Activated CD4-positive, alpha-beta T cell treated with anti-CD3 and anti-CD28 coated beads, Interleukin-2, amount 50 U/mL, for 1 hour (primary cell): ENCODE results near the gene TSPYL1.
"Not testable (repeated sequence)": the region's sequence is repeated elsewhere in the genome, so short reads cannot be mapped to it uniquely, and the experiment has no call there.

Experiments used
- DNase-seq: peaks from one replicate; pipeline ENCODE4 v3.0.0-alpha.2; 2020

Gene TSPYL1

DNA sequence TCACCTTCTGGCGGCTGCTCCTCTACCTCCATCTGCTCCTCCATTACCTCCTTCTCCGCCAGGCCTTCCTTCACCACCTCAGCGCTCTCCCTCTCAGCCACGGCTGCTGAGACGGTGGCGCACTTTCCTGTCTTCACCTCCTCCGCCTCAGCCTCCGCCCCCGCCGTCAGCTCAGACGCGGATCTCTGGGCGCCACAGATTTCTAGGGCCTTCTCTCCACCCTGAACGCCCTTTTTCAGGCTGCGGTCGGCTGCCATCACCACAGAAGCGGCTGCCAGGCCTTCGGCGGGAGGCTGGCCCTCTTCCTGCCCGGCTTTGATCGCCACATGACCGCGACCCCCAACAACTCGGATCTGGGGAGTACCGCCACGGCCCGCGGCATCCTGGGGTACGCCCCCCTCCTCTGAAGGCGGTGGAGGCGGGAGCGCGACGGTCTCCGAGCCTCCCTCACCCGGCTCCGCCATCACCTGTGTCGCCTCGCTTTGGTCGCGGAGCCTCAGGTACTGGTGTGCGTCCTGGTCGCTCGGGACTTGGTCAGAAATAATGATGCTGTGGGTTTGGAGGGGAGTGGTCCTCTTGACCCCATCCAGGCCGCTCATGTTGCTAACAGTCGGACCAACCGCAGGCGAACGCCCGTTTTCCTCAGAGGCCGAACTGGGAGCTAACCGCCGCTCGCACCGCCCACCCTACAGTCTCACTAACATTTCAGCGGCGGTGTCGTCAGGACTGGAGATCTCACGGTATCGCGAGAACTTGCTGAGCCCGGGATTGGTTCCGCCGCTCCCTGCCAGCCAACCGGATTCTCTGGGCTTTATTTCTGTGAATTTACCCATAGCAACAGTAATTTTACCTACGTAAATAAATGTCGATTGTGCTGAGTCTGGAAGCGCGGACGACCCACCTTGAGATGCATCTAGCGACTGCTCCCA is at the start of gene TSPYL1:
Gene TSPYL1, minus strand, starts transcription at position 699 of the 929 bp plus-strand sequence. Its CDS starts 100 bp downstream, at position 599.
- peak; percentile 92 for DNase-seq

DNA sequence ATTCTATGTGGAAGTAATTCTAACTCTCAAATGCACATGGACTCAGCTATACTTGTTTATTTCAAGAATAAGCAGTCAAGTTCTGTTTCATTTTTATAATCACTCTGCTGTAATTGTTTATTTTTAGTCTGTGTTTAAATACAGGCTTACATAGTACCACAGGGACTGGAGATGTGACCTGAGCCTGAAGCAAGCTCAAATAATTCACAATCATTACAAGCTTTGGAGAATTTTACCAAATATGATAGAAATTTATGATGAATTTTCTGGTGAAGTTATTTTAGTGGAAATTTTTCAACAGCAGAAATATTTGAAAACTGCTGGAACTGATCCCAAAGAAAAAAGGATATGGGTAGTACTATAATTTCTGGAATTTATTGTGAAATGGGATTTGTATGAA is 49.4 kb upstream of the TSPYL1 start:
- no peak for DNase-seq

DNA sequence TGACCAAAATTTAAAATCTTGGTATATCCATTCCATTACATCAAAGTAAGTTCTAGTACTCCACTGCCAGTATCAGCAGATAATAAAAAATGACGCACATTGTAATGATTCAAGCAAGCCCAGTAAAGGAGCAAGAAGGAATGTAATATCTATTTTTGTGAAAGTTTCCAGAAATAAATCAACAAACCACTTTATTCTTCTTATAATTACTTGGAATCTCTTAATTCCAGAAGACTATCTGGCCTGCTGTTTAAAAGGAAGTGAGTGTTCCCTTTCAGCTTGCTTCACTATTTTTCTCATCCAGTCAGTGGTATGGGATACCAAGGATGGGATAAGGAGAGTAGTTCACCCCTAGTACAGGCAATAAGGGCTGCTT is 48.8 kb upstream of the TSPYL1 start:
- DNase-seq: no peak

DNA sequence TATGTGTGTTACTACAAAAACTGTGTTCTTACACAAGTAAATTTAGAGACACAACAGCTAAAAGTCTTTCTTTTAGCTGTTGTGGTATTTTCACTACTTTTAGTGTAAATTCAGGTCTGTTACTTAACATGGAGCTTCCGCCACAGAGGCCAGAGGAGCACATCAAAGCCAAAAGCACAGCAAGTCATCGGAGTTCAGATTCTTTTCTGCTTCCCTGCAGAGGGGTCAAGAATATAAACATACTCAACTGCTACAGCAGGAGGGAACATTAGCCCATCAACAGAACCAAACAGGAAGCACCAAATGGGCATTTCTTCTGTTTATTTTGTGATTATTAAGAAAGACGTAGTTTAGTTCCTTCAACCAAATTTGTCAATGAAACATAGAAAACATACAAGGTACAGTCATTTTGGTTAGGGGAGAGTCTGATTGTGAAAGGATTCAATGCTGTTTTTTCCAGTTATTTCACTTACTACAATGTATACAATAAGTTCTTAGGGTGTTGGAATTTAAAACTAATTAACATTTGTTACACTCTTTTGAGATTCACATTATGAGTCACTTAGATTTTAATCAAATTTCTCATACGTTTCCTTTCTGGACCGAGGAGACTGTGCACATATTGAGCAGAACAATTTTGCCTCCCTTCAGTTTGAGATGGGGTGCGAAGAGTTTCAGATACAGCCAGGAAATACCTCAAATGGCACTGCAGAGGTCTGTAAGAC is 48.2 kb upstream of the TSPYL1 start:
- no peak for DNase-seq

DNA sequence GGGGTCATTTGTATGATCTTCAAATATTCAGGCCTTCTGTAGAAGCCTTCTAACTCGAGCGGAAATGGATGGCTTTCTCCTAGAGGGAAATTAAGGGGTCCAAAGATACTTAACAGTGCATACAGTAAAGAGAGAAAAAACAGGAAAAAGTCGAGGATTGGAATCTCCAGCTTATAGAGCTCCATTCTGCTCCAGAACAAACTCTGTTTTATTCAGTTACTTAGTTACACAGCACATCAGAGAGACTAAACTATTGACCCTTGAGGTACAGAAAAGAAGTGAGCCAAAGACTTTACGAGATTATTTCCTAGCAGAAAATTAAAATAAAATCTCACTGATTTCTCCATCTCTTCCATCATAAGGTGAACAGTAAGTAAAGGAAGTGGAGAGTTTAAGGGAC is 47.3 kb upstream of the TSPYL1 start:
- DNase-seq: no peak

DNA sequence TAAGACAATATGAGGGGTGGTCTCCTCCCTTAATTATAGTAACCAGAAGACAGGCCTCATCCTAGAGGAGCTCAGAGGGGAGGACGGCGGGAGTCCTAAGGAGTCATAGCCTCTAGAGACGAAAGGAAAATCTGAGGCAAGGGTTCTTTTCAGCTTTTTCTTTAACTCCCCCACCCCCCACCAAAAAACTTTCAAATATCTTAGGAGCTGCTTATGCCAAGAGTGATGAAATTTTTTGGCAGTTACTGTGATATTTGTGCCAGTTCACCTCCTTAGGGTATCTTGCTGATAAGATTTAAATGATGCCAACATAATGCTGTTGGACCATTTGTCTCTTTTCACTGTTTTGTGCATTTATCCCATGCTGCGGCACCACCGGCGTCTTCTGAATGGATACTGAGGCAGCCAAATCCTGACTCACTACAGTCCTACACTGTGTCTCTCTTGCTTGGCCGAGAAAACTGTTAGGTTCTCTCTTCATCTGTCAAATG is 46.5 kb upstream of the TSPYL1 start:
- no peak for DNase-seq

DNA sequence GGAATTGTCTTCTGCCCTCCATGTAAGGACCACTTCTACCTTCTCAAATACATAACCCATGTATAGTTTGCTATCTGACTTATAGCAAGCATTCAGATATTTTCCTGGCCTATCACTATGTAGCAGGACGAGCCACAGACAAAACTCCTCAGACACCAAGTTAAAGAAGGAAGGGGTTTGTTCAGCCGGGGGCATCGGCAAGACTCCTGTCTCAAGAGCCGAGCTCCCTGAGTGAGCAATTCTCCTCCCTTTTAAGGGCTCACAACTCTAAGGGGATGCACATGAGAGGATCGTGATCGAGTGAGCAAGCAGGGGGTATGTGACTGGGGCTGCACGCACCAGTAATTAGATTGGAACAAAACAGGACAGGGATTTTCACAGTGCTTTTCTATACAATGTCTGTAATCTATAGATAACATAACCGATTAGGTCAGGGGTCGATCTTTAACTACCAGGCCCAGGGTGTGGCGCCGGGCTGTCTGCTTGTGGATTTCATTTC is 46.0 kb upstream of the TSPYL1 start:
- DNase-seq: not testable (repeated sequence)

DNA sequence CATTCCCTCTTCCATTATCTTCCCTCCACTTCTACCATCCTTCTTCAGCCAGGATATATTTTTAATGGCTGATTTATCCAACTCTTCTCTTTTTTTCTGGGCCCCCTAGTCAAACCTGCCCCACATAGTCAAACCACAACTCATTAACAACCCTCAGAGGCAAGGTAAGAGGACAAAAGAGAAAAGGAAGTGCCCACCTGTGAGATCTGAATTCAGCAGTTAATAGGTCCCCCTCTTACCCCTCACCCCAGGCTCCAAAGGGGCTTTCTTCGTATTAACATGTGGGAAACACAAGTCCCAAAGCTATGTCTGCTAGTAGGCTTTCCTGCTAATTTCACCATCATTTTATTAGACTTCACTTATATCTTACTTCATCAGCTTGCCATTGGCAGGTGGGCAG is 44.1 kb upstream of the TSPYL1 start:
- DNase-seq: no peak

DNA sequence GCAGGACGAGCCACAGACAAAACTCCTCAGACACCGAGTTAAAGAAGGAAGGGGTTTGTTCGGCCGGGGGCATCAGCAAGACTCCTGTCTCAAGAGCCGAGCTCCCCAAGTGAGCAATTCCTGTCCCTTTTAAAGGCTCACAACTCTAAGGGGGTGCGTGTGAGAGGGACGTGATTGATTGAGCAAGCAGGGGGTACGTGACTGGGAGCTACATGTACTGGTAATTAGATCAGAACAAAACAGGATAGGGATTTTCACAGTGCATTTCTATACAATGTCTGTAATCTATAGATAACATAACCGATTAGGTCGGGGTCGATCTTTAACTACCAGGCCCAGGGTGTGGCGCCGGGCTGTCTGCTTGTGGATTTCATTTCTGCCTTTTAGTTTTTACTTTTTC is 42.2 kb upstream of the TSPYL1 start:
- not testable (repeated sequence) for DNase-seq

DNA sequence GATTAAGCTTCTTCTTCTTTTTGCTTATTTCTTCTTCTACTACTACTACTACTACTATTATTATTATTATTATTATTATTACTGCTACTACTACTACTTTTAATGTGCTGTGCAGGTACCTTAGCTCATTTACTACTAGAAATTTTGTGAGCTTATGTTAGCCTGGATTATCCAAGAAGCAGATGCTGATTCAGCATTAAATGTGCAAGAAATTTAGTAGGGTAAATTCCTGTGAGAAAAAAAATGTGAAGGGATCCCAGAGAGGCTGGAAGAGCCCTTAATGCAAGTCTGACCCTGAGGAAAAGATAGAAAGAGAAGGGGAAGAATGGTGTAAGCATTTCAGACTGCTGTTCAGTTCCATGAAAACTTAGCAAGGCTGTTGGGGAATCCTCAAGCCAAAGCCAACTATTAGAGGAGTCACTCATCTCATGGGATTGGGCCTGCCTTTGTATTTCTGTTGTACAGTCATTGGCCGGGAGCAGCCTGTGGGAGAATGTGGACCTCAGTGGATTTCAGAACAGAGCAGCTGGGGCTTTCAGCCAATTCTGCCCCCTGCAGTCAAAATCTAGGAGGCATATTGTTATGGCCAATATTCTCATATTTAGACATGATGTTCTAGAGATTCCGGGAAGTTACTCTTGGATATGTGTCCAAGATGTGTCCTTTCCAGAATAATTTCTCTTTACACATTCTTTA is 37.2 kb upstream of the TSPYL1 start:
- DNase-seq: no peak

DNA sequence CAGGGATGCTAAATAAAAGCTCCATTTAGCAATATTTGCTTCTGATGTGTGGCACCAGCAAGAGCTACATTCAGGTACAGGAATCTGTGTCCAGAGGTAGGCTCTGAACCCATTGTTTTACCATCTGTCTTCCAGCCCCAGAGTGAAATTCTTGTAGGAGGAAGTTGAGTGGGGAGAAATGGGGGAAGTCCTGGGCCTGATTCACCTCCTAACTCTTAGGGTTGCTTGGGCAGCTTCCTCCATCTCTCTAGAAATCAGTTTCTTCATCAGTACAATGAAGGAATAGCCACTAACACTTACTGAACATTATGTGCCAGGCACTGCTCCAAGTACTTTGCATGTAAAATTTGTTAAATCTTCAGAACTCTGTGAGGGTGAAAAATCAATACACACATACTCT is 35.1 kb upstream of the TSPYL1 start:
- DNase-seq: no peak

DNA sequence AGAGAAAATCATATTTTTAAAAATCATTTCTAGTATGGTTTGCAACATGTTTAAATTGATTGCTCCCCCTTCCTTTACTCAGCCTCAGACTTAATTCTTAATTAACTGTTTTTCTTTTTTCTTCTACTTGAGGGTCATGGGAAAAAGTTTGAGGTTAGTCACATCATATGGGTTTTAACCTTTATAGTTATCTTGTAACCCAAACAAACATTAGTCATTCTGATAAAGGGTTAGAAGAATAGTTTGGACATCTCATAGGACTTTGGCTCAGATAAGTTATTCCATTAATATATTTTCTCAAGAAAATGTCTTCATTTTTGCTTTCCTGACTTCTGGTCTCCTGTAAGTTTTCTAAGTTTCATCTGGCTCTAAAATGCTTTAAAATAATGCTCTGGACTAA is 34.5 kb upstream of the TSPYL1 start:
- no peak for DNase-seq

DNA sequence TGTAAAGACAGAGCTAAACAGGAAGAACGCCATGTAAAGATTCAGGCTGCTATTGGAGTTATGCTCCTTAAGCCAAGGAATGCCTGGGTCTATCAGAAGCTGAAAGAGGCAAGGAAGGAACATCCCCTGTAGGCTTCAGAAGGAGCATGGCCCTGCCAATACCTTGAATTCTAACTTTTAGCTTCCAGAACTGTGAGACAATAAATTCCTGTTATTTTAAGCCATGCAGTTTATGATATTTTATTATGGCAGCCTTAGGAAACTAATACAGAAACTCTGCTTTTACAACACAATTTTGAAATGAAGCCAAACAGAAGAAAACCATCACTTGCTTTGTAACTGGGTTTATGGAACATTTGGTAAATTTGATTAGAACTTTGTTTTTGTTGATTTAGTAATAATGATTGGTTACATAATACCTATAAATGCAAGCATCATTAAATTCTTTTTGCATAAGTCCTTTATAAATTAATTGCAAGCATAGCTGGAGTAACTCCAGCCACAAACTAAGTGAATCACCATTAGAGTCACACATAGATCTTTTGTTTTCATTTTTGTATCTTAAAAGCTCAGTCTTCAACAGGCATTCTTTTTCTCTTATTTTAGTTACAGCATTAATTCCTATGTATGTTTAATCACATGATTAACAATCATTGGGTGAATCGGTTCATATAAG is 33.5 kb upstream of the TSPYL1 start:
- DNase-seq: no peak

DNA sequence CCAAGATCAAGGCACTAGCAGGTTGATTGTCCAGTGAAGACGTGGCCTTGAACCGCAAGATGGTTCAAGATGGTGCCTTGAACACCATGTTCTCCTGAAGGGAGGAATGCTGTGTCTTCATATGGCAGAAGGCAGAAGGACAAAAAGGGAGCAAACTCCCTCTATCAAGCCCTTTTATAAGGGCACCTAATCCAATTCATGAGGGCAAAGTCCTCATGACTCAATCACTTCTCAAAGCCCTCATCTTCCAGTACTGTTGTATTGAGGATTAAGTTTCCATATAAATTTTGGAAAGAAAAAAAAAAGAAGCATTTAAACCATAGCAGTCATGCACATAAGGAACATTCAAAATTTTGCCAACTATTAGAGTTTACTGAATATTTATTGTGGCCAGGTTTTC is 29.9 kb upstream of the TSPYL1 start:
- DNase-seq: no peak

DNA sequence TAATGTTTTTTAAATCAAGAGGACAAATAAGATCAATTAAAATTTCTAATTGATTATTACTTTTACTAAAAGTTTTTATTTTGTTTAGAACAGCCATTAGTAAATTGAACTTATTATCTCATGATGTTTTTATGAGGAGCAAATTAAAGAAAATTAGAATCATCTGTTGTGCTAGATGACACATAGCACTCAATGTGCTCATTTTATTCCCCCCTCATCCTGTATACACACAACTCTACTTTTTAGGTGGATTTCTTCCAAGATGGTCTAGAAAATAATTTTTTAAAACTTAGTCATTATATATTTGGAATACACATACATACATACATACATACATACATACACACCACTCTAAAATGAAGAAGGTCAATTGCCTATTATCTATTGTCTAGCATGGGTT is 29.3 kb upstream of the TSPYL1 start:
- no peak for DNase-seq

DNA sequence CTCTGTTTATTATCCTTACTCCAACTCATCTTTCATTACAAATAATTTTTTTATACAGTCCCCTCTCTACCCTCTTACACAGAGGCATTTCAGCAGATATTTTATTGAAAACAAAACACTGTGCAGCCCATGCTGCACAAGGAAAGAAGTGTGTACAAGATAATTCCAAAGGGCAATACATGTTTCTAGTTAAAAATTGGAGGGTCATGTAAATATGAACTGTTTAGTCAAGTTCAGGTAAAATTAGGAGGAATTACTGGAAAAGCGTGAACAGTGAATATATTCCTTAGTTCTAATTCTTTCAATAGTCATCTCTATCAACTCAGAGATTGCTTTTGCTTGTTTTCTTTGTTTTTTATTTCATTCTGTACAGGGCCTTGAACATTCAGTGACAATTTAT is 27.9 kb upstream of the TSPYL1 start:
- DNase-seq: no peak

DNA sequence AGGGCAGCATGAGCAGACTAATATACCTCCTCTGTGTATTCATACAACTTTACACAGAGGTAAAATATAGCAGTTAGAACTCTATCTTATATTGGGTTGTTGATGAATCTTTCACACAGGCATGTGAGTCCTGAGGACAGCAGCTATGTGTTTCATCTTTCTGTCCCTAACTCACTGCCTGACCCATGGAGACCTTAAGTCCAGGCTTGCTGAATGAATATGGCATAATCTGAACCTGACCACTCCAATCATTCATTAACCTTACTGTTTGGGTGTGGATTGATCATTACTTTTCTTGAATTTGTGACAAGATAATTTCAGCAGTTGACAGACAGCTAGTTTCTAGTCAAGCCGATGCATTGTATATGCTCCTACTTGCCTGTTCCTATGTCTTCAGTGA is 27.3 kb upstream of the TSPYL1 start:
- DNase-seq: no peak

DNA sequence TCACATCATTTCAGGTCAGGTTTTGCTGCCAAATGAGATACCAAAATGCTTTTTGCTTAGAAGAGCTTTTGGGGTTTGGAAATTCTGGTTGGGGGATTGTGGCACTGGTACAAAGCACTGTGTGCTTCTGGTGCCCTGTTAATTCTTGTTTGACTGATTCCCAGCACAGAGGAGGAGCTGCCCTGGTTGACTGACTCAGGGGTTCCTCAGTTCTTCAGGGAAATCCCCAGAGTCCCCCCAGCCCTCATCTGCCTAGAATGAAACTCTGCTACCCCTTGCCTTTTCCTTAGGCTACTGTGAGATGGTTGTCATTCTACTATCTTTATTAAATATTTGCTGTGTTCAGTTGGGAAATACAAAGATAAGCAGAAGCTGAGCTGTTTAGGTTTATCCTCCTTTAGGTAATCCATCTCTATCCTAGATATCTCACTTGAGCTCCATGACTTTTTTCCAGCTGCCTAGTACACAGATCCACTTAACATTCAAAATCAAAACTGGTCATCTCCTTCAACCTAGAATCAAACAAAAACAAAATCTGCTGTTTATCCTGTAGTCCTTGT is 24.9 kb upstream of the TSPYL1 start:
- DNase-seq: no peak

DNA sequence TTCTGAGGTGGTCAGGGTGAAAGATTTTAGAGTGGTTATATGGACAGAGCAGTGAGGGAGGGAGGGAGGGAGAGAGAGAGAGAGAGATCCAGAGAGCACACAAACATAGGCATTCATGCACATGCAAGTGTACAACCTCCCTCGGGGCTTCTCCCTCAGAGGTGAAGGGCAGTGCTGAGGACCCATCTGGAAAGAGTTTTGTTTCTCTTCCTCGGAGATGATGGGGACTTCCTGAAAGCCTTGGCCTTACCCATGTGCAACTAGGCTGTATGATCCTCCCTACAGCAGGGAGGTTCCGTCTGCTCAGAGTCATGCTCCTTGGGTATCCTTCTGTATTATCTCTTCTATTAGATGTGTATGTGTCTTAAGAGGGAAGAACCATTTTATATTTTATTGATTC is 21.4 kb upstream of the TSPYL1 start:
- DNase-seq: no peak

DNA sequence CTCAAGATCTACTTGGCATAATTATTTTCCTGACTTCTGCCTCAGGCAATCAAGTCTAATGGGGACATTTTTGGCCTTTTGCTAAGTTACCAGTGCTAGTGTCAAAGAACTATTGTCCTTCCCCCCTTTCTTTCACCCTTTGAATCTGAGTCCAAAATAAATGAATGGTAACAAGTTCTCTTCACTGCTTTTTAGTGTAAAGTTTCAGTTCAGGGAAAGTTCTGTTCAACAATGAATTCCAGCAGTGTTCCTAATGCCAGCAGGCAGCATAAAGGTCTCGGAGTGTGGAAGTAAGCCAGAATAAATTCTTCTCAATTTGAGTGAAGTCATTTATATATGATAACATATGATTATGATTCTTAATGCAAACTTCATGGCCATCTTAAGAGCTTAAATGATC is 20.8 kb upstream of the TSPYL1 start:
- no peak for DNase-seq

DNA sequence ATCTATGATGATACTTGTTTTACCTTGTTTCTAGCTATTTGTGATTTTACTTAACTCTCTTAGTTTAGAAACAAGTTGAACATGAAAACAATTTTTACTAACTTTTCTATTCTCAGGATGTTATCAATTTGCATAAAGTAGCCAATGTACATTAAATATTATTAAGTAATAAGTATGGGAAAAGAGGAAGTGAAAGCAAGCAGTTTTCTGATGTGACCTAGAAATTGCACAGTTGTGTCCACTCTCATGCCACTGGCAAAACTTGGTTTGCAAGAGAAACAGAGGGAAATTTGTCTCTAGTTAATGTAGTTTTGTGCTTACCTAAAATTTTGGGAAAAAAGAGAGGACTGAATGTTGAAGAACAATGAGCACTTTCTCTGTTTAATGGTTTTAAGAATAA is 19.2 kb upstream of the TSPYL1 start:
- DNase-seq: no peak

DNA sequence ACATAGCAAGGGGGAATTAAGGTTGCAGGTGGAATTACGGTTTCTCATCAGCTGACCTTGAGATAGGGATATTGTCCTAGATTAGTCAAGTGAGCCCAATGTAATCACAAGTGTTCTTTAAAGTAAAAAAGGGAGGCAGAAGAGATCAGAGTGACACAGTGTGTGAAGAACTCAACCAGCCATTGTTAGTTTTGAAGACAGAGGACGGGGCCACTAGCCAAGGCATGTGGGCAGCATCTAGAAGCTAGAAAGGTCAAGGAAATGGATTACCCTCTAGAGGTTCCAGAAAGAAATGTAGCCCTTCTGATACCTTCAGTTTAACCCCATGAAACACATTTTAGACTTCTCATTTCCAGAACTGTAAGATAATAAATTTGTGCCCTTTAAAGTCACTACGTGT is 18.5 kb upstream of the TSPYL1 start:
- DNase-seq: no peak
